GM12878 (cell line): ENCODE data around the gene ARHGEF10L. TPM values are rescaled to one million over a fixed set of nuclear protein-coding genes. Genes with fewer than 3 reads are reported as not detected.

Experiments used
- ATAC-seq: fragments of 200-7000 bp; cut with Tn5 transposase; 3 replicates; pipeline ENCODE4 v1.9.1; 2020; ENCODE audit warnings: mild to moderate bottlenecking, moderate library complexity
- BruUV-seq: library from RNA; stranded (reverse); fragments of 400-500 nt; replicated peaks from 2 replicates; lab custom pipeline; 2021; lab: Mats Ljungman, UMichigan
- CTCF ChIA-PET: fragments of 300-600 bp; sonication (Branson Sonifier 250); formaldehyde crosslinking; extraction: SDS; loops from one replicate; lab custom pipeline; 2021; ENCODE audit warnings: inconsistent platforms; lab: Yijun Ruan, JAX
- POLR2A ChIA-PET: fragments of 350-600 bp; formaldehyde crosslinking; extraction: SDS; loops from one replicate; lab custom pipeline; 2021; ENCODE audit warnings: inconsistent platforms; lab: Charles Lee
- RAD21 ChIA-PET: fragments of 300-600 bp; sonication (Branson Sonifier 250); formaldehyde crosslinking; loops from one replicate; lab custom pipeline; 2023; ENCODE audit warnings: antibody characterized with exemption; ENCODE audit not compliant: unreplicated experiment; lab: Charles Lee
- SMC1A ChIA-PET: fragments of 300-600 bp; sonication (Branson Sonifier 250); formaldehyde crosslinking; loops from one replicate; lab custom pipeline; 2023; ENCODE audit not compliant: unreplicated experiment, uncharacterized antibody; lab: Charles Lee
- DNase-seq: peaks from one replicate; pipeline ENCODE4 v3.0.0-alpha.2; 2011; ENCODE audit warnings: low read depth, low spot score
- FAIRE-seq: peaks from 3 replicates; lab custom pipeline; 2011; peaks lifted over from hg19 to GRCh38; lab: Jason Lieb, UNC
- H2AFZ ChIP-seq: 2 replicates; pipeline ENCODE4 v1.6.0; 2011; ENCODE audit warnings: low read depth, low read length, control low read depth; ENCODE audit not compliant: control insufficient read depth
- H3K27ac ChIP-seq: 2 replicates; pipeline ENCODE4 v1.5.1; 2011; ENCODE audit warnings: control low read depth; ENCODE audit not compliant: control insufficient read depth, insufficient read depth
- H3K27me3 ChIP-seq, 2 experiments: replicated peaks in 1 of 2; 2 replicates each; pipeline versions ENCODE4 v1.6.0 to v1.6.1; 2011; ENCODE audit warnings: low read length in 1 of 2; ENCODE audit not compliant: control insufficient read depth in 2 of 2, insufficient read depth in 2 of 2
- H3K36me3 ChIP-seq, 2 experiments: 2 replicates each; pipeline ENCODE4 v1.5.1; 2011; ENCODE audit warnings: low read length in 1 of 2; ENCODE audit not compliant: control insufficient read depth in 2 of 2, insufficient read depth in 2 of 2
- H3K4me1 ChIP-seq: 2 replicates; pipeline ENCODE4 v1.6.1; 2011; ENCODE audit warnings: mild to moderate bottlenecking, low read length, moderate library complexity, mixed read lengths; ENCODE audit not compliant: control insufficient read depth, insufficient read depth
- H3K4me2 ChIP-seq: 2 replicates; pipeline ENCODE4 v1.6.0; 2011; ENCODE audit warnings: control low read depth; ENCODE audit not compliant: control insufficient read depth, insufficient read depth
- H3K4me3 ChIP-seq: fragments of 200-600 bp; sonication (generic); 2 replicates; pipeline ENCODE4 v1.5.1; 2016
- H3K79me2 ChIP-seq: 2 replicates; pipeline ENCODE4 v1.6.0; 2011; ENCODE audit warnings: low read length; ENCODE audit not compliant: control insufficient read depth, insufficient read depth
- H3K9ac ChIP-seq: 2 replicates; pipeline ENCODE4 v1.8.0; 2011; ENCODE audit warnings: low read length, control low read depth, mixed read lengths; ENCODE audit not compliant: control insufficient read depth, insufficient read depth
- H3K9me3 ChIP-seq: replicated peaks from 3 replicates; pipeline ENCODE4 v1.5.1; 2011; ENCODE audit warnings: mild to moderate bottlenecking, low read length; ENCODE audit not compliant: control insufficient read depth, insufficient read depth
- H4K20me1 ChIP-seq: 2 replicates; pipeline ENCODE4 v1.6.0; 2011; ENCODE audit not compliant: control insufficient read depth, insufficient read depth
- IKZF1 ChIP-seq: fragments of 450-650 bp; conservative IDR thresholded peaks from 2 replicates; pipeline ENCODE4 v1.6.1; 2017; ENCODE audit warnings: antibody characterized with exemption, mild to moderate bottlenecking
- NR2F1 ChIP-seq: fragments of 450-650 bp; conservative IDR thresholded peaks from 2 replicates; pipeline ENCODE4 v1.6.1; 2017; ENCODE audit warnings: mild to moderate bottlenecking
- WGBS: methylation state at CpG from one replicate; pipeline ENCODE4 v1.1.6; 2016; ENCODE audit warnings: low lambda C conversion rate; ENCODE audit not compliant: insufficient replicate concordance, insufficient coverage; ENCODE audit errors: missing lambda C conversion rate; 5-methylcytosine and 5-hydroxymethylcytosine counted together
- in situ Hi-C: fragments of 300-500 bp; cut with MboI; formaldehyde crosslinking; loops from 9 replicates; pipeline ENCODE4 v1.14.3; 2018; ENCODE audit warnings: mixed read lengths
- intact Hi-C: fragments of 100-400 bp; cut with micrococcal nuclease; formaldehyde crosslinking; loops from one replicate; pipeline ENCODE4 v1.14.2; 2022; ENCODE audit not compliant: unreplicated experiment
- polyA plus RNA-seq, 11 experiments: library from polyadenylated mRNA; depleted of rRNA in 4 of 11; unstranded in 6 of 11; stranded (reverse) in 5 of 11; fragments of >200 nt; fragmentation: Nextera tagmentation in 4 of 11; fragmentation: Illumina TruSeq in 1 of 11; extraction: Ambion mirVana in 4 of 11; extraction: Trizol in 1 of 11; gene quantifications; 1 replicate in 1 of 11; 2 replicates in 10 of 11; pipeline versions ENCODE4 v1.2.1 to v1.2.3, GENCODE V29; 2011 to 2016; ENCODE audit warnings: inconsistent platforms in 2 of 11, missing spikeins in 2 of 11, low read depth in 1 of 11
- total RNA-seq, 4 experiments: library from RNA; depleted of rRNA in 3 of 4; stranded (reverse); fragments of >200 nt in 3 of 4; fragmentation: Illumina TruSeq in 1 of 4; extraction: Trizol in 1 of 4; gene quantifications; 2 replicates each; pipeline versions ENCODE4 v1.2.1 to v1.2.3, GENCODE V29; 2013 to 2021
- TF ChIP-seq, protein P1 (sequence below): fragments of 450-650 bp; IDR thresholded peaks from 2 replicates; pipeline ENCODE4 v1.6.1; 2014; ENCODE audit warnings: mild to moderate bottlenecking

The ARHGEF10L gene
- total and polyA plus RNA-seq, 10 of the 15 experiments (the other 5 are each of a cell fraction or from before 2014, with no cell fraction given): 0.05 to 0.94 (median 0.28) TPM; not detected in 2

DNA sequence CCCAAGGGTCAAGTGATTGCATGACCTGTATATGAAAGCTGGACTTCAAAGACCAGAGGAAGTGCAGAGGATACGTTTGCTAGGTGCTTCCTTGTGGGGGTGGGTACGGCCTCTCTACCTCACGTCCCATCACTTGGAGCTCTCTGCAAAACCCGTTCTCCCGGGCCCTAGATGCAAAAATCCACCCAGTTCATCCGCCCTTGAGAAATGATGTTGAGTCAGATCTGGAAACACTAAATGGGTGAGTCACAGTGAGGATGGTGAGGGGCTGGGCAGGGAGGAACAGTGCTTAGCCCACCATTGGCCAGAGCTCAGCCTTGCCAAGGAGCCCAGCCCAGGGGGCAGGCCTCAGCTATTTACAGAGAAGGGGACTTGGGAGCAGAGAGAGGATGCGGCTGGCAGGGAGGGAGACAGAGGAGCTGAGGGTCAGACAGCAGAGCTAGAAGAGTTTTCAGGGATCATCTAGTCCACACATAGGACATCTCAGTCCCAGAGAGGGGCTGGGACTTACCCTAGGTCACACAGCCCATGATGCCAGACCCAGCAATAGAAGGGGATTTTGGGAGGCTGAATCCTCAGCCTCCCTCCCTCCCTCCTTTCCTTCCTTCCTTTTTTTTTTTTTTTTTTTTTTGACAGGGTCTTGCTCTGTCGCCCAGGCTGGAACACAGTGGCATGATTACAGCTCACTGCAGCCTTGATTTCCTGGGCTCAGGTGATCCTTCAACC, 14.6 kb downstream of the ARHGEF10L start:
- FAIRE-seq (no peak), ATAC-seq (peak; percentile 73), DNase-seq (peak; percentile 9)
- H4K20me1 ChIP-seq: no peaks in the 10 kb centered on the region
- WGBS: 8% methylated on average over 7 of the region's 8 CpGs
- no peak overlapping the region for H3K27ac ChIP-seq
- CTCF ChIA-PET: interaction anchor here (0.6 to 1.6 kb wide), 5 partner anchors 11 to 57 kb away, joined by 3 to 7 read pairs (median 6); no protein-coding TSS in a partner anchor
- H3K9me3 ChIP-seq: no peaks in the 10 kb centered on the region
- H3K79me2 ChIP-seq: no peaks in the 10 kb centered on the region
- SMC1A ChIA-PET: interaction anchor here (1.1 to 3.4 kb wide), 8 partner anchors 9 to 53 kb away, joined by 3 to 10 read pairs (median 4); no protein-coding TSS in a partner anchor
- TF ChIP-seq NR2F1: 0 out of 2 replicates have a peak, but pooled peaks have one; percentile 3
- 0 out of 2 replicates have a peak, but pooled peaks have one; percentile 25 for TF ChIP-seq IKZF1
- TF ChIP-seq, protein P1, sequence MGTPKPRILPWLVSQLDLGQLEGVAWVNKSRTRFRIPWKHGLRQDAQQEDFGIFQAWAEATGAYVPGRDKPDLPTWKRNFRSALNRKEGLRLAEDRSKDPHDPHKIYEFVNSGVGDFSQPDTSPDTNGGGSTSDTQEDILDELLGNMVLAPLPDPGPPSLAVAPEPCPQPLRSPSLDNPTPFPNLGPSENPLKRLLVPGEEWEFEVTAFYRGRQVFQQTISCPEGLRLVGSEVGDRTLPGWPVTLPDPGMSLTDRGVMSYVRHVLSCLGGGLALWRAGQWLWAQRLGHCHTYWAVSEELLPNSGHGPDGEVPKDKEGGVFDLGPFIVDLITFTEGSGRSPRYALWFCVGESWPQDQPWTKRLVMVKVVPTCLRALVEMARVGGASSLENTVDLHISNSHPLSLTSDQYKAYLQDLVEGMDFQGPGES: no peak
- H3K27me3 ChIP-seq: no peaks in the 10 kb centered on the region
- RAD21 ChIA-PET: interaction anchor here (0.7 to 2.0 kb wide), 3 partner anchors 13 to 52 kb away, joined by 3 to 7 read pairs (median 5); no protein-coding TSS in a partner anchor
- BruUV-seq: no TSS peak
- H2AFZ ChIP-seq: no peak overlapping the region
- no peaks in the 10 kb centered on the region for H3K4me1 ChIP-seq
- no peak overlapping the region for H3K9ac ChIP-seq
- intact Hi-C loops (loop anchor here (5.0 kb wide), 1 partner anchor 52 kb away; no protein-coding TSS in a partner anchor), in situ Hi-C loops (no loop called here)
- POLR2A ChIA-PET: interaction anchor here (0.7 to 1.4 kb wide), 2 partner anchors 13 to 21 kb away, joined by 3 to 4 read pairs; no protein-coding TSS in a partner anchor
- H3K4me3 ChIP-seq: no peak overlapping the region
- no peaks in the 10 kb centered on the region for H3K36me3 ChIP-seq
- no peak overlapping the region for H3K4me2 ChIP-seq
